Neural cell (in vitro differentiated cells): ENCODE results near the gene IGSF5.

Experiments
- CTCF ChIP-seq: fragments of 450-650 bp; IDR thresholded peaks from 2 replicates; pipeline ENCODE4 v1.5.1; 2014; ENCODE audit warnings: antibody characterized with exemption, mild to moderate bottlenecking, moderate library complexity; ENCODE audit not compliant: poor library complexity, severe bottlenecking
- EZH2 ChIP-seq: fragments of 200-600, 300-800 bp; shearing (Covaris generic), sonication (generic); IDR thresholded peaks from 2 replicates; pipeline ENCODE4 v1.6.1; 2014; ENCODE audit warnings: antibody characterized with exemption, low read length, borderline replicate concordance, mild to moderate bottlenecking; ENCODE audit not compliant: insufficient read depth, poor library complexity, severe bottlenecking
- POLR2AphosphoS5 ChIP-seq: IDR thresholded peaks from 2 replicates; pipeline ENCODE4 v1.6.1; 2012
- TF ChIP-seq, protein P1 (sequence below): IDR thresholded peaks from 2 replicates; pipeline ENCODE4 v1.6.1; 2012; ENCODE audit warnings: borderline replicate concordance

DNA sequence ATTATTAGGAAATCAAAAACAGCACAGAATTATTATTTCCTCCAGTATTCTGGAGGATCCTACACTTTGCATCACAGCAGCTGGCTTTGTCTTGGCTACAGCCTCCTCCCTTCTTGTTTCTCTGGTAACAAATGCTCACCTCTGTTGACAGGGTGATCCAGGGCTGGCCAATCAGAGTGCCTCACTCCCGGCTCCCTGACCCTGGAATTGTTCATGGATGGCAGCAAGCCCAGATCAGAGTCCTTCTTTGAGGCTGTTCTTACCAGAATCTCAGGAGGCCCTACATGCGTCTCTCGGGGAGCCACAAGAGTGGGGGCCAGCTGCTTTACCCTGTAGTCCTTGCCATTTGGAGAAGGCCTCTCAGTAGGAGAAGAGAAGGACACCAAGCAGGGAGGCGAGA, 48.4 kb upstream of the IGSF5 start:
- TF ChIP-seq EZH2 (no peak), POLR2AphosphoS5 (no peak), CTCF (no peak)
- TF ChIP-seq, protein P1, sequence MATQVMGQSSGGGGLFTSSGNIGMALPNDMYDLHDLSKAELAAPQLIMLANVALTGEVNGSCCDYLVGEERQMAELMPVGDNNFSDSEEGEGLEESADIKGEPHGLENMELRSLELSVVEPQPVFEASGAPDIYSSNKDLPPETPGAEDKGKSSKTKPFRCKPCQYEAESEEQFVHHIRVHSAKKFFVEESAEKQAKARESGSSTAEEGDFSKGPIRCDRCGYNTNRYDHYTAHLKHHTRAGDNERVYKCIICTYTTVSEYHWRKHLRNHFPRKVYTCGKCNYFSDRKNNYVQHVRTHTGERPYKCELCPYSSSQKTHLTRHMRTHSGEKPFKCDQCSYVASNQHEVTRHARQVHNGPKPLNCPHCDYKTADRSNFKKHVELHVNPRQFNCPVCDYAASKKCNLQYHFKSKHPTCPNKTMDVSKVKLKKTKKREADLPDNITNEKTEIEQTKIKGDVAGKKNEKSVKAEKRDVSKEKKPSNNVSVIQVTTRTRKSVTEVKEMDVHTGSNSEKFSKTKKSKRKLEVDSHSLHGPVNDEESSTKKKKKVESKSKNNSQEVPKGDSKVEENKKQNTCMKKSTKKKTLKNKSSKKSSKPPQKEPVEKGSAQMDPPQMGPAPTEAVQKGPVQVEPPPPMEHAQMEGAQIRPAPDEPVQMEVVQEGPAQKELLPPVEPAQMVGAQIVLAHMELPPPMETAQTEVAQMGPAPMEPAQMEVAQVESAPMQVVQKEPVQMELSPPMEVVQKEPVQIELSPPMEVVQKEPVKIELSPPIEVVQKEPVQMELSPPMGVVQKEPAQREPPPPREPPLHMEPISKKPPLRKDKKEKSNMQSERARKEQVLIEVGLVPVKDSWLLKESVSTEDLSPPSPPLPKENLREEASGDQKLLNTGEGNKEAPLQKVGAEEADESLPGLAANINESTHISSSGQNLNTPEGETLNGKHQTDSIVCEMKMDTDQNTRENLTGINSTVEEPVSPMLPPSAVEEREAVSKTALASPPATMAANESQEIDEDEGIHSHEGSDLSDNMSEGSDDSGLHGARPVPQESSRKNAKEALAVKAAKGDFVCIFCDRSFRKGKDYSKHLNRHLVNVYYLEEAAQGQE, result no peak
